Activated CD4-positive, alpha-beta T cell treated with anti-CD3 and anti-CD28 coated beads, Interleukin-2, amount 10 ng/mL, durations not matched to agents 7 days and 5 days (primary cell): Measurements from ENCODE around the gene CELSR2. TPM values are rescaled to one million over a fixed set of nuclear protein-coding genes. Genes with fewer than 3 reads are reported as not detected.

Experiments
- CTCF ChIA-PET: fragments of 350-600 bp; sonication (Branson Sonifier 250); formaldehyde crosslinking; loops from one replicate; lab custom pipeline; 2021; ENCODE audit warnings: antibody characterized with exemption; lab: Charles Lee
- POLR2A ChIA-PET: fragments of 350-600 bp; sonication (Branson Sonifier 250); formaldehyde crosslinking; loops from one replicate; lab custom pipeline; 2021; ENCODE audit warnings: antibody characterized with exemption; lab: Charles Lee
- DNase-seq: peaks from one replicate; pipeline ENCODE4 v3.0.0-alpha.2; 2020
- H3K27ac Mint-ChIP-seq: one replicate; pipeline ENCODE4 v1.8.0; 2021; ENCODE audit warnings: mild to moderate bottlenecking, moderate library complexity, mixed read lengths
- H3K27me3 Mint-ChIP-seq: one replicate; pipeline ENCODE4 v1.8.0; 2021; ENCODE audit warnings: mixed read lengths
- H3K36me3 Mint-ChIP-seq: one replicate; pipeline ENCODE4 v1.8.0; 2021; ENCODE audit warnings: low read depth, mixed read lengths
- H3K4me1 Mint-ChIP-seq: one replicate; pipeline ENCODE4 v1.8.0; 2021; ENCODE audit warnings: mixed read lengths
- H3K4me3 Mint-ChIP-seq: one replicate; pipeline ENCODE4 v1.8.0; 2021; ENCODE audit warnings: mild to moderate bottlenecking, moderate library complexity, mixed read lengths
- H3K9me3 Mint-ChIP-seq: one replicate; pipeline ENCODE4 v1.8.0; 2021; ENCODE audit warnings: mixed read lengths
- total RNA-seq, 2 experiments: library from RNA; stranded (reverse); gene quantifications; one replicate each; pipeline ENCODE4 v1.2.3, GENCODE V29; 2021

Gene CELSR2
- total RNA-seq, 2 experiments from 2014 or later: 5.2 to 5.3 TPM

DNA sequence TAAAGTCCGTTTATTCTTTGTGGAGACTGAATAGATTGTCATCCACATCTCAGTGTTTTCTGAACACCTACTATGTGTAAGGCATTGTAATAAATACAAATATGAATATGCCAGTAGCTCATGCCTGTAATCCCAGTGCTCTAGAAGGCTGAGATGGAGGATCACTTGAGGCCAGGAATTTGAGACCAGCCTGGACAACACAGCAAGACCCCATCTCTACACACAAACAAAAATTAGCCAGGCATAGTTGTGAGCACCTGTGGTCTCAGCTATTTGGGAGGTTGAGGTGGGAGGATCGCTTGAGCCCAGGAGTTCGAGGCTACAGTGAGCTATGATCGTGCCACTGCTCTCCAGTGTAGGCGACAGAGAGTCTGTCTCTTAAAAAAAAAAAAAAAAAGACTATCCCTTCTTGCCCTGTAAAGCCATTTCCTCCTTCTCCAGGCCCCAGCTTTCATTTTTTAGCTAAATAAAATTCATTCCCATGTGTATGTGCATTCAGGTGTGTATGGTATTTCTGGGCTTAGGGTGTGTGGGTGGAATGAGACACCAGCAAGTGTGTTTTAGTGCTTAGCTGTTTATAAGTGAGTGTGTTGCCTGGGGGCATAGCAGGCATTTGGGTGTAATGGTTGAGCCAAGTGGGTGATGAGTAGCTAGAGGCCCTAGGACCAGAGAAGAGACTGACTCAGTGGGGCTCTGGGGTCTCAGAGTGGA is 7.8 kb downstream of the CELSR2 start:
- ChIA-PET CTCF (interaction anchor here (0.6 to 2.9 kb wide), 10 partner anchors 10 to 275 kb away, joined by 3 to 13 read pairs (median 4); partner anchors contain the start of gene SORT1), POLR2A (no interaction called here)
- no peaks in the 10 kb centered on the region for H3K27me3 Mint-ChIP-seq
- H3K27ac Mint-ChIP-seq: no peak overlapping the region
- no peak for DNase-seq
- H3K36me3 Mint-ChIP-seq: no peaks in the 10 kb centered on the region
- H3K4me1 Mint-ChIP-seq: peaks cover 2% of the 10 kb centered on the region
- no peak overlapping the region for H3K4me3 Mint-ChIP-seq
- H3K9me3 Mint-ChIP-seq: no peaks in the 10 kb centered on the region

DNA sequence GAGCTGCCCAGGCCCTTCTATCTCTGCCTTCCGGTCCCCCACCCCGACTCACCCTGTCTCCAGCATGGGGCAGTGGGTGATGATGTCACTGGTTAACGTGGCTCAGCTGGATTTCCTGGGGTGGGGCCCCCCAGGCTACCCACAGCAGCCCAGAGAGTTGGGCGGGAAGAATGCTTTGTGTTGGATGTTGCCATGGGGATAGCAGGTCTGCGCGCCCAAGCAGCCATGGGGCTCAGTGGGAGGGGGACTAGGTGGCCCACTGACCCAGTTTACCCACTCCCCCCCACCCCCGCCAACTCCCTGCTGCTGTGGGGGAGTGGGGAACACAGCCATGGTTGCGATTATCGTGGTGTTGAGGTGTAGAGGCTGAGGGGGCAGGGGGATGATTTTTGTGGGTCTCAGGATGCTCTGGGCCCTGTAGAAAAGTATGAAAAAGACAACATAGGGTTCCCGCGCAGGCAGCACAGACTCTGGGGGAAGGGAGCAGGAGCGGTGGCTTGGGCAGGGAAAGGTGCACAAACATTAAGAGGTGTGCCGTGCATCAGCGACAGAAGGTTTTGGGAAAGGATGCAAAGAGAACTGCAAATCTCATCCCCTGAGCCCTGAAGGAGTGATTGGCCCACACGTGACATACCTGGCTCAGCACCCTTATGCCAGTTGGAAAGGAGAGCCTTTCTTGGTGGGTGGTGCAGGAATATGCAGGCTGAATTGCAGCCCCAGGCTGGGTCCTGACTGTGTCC is 8.5 kb downstream of the CELSR2 start:
- peaks cover 2% of the 10 kb centered on the region for H3K4me1 Mint-ChIP-seq
- no peaks in the 10 kb centered on the region for H3K9me3 Mint-ChIP-seq
- ChIA-PET POLR2A (no interaction called here), CTCF (interaction anchor here (0.6 to 2.3 kb wide), 8 partner anchors 10 to 275 kb away, joined by 3 to 13 read pairs (median 4); partner anchors contain the start of gene SORT1)
- no peak overlapping the region for H3K4me3 Mint-ChIP-seq
- no peak for DNase-seq
- H3K27ac Mint-ChIP-seq: no peak overlapping the region
- no peaks in the 10 kb centered on the region for H3K36me3 Mint-ChIP-seq
- H3K27me3 Mint-ChIP-seq: no peaks in the 10 kb centered on the region

DNA sequence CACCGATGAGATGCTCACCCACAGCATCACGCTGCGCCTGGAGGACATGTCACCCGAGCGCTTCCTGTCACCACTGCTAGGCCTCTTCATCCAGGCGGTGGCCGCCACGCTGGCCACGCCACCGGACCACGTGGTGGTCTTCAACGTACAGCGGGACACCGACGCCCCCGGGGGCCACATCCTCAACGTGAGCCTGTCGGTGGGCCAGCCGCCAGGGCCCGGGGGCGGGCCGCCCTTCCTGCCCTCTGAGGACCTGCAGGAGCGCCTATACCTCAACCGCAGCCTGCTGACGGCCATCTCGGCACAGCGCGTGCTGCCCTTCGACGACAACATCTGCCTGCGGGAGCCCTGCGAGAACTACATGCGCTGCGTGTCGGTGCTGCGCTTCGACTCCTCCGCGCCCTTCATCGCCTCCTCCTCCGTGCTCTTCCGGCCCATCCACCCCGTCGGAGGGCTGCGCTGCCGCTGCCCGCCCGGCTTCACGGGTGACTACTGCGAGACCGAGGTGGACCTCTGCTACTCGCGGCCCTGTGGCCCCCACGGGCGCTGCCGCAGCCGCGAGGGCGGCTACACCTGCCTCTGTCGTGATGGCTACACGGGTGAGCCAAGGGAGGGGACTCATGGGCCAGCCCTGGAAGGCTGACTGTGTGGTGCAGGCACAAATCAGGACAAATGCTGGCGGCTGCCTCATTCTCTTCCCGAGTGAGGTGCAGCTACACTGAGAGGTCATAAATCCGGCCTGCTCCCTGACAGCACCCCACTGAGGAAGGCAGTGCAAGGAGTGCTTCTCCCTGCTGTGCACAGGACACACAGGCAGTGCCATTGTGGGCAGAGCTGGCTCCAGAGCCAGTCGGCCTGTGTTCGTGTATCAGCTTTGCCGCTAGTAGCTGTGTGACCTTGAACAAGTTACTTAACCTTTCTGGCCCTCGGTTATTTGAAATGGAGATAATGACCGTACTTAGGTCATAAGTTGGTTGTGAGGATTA is 9.4 kb downstream of the CELSR2 start:
- ChIA-PET CTCF (interaction anchor here (2.3 kb wide), 1 partner anchor 273 kb away, joined by 7 read pairs; no protein-coding TSS in a partner anchor), POLR2A (no interaction called here)
- Mint-ChIP-seq H3K36me3 (no peaks in the 10 kb centered on the region), H3K4me1 (peaks cover 6% of the 10 kb centered on the region), H3K27me3 (no peaks in the 10 kb centered on the region), H3K27ac (no peak overlapping the region), H3K9me3 (no peaks in the 10 kb centered on the region), H3K4me3 (no peak overlapping the region)
- no peak for DNase-seq

DNA sequence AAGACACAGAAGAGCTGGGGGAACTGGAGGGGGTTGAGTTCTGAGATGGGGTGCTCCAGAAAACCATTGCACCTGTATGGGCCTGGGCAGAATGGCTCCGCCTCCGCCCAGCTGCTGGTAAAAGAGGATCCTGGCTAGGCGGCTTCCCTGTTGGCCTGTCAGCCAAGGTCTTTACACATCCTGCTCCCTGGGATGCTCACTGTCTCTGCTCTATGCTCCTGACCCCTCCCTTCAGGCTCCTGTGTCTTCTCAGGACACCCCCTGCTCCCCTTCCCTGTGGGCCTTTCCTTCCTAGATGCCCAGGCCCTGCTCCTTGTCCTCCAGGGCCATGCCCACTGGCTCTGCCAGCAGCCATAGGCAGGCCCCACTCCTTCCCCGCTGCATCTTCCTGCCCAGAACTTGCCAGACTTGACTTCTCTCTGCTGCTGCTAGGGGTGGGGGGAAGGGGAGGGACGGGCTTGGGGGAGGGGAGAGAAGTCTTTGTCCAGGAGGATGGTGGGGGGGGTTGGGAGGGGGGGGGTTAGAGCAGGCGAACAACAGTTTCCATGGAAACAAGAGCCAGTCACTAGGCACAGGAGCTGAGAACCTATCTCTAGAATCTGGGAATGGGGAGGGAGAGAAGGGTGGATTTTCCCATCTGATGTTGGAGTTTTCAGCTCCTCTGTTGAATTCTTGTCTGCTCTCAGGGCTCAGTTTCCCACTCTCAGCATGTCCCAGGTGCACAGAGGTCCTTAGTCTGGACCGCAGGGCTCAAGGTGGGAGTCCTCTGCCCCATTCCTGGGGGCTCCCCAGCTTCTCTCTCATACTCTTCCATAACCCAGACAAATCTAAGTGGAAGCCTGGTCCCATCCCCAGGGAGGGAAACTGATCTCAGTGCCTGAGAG is 10.6 kb downstream of the CELSR2 start:
- Mint-ChIP-seq H3K27ac (no peak overlapping the region), H3K27me3 (no peaks in the 10 kb centered on the region), H3K36me3 (no peaks in the 10 kb centered on the region), H3K9me3 (no peaks in the 10 kb centered on the region), H3K4me1 (peaks cover 6% of the 10 kb centered on the region), H3K4me3 (no peak overlapping the region)
- DNase-seq: no peak
- CTCF ChIA-PET: interaction anchor here (2.3 kb wide), 1 partner anchor 272 kb away, joined by 7 read pairs; no protein-coding TSS in a partner anchor
- POLR2A ChIA-PET: no interaction called here

DNA sequence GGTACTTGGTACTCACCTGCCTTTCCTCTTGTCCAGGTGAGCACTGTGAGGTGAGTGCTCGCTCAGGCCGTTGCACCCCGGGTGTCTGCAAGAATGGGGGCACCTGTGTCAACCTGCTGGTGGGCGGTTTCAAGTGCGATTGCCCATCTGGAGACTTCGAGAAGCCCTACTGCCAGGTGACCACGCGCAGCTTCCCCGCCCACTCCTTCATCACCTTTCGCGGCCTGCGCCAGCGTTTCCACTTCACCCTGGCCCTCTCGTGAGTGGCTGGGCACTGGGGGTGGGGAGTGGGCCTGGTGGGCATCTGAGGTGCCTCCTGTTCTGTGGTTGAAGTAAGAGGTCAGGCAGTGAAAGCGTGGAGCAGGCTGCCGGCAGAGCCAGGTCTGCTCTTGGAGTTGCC is 11.7 kb downstream of the CELSR2 start:
- CTCF ChIA-PET: interaction anchor here (2.3 kb wide), 1 partner anchor 271 kb away, joined by 7 read pairs; no protein-coding TSS in a partner anchor

DNA sequence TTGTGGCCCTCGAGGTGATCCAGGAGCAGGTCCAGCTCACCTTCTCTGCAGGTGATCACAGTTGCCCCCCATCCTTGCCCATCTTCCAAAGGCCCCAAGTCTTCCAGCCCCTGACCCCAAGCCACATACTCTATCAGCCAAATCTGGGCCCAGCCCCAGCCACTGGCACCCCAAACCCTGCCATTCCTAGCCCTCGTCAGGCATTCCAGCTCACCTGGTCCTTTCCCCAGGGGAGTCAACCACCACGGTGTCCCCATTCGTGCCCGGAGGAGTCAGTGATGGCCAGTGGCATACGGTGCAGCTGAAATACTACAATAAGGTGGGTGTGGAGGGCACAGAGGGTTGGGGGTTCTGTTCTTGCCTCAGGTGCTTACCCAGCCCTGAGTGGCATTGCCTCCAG is 12.2 kb downstream of the CELSR2 start:
- POLR2A ChIA-PET: no interaction called here

More for the DNA sequence above, 11.7 kb downstream of the CELSR2 start:
- Mint-ChIP-seq H3K4me3 (no peak overlapping the region), H3K27ac (no peak overlapping the region), H3K27me3 (no peaks in the 10 kb centered on the region), H3K36me3 (no peaks in the 10 kb centered on the region), H3K4me1 (peaks cover 6% of the 10 kb centered on the region), H3K9me3 (no peaks in the 10 kb centered on the region)
- DNase-seq: no peak
- POLR2A ChIA-PET: no interaction called here

DNA sequence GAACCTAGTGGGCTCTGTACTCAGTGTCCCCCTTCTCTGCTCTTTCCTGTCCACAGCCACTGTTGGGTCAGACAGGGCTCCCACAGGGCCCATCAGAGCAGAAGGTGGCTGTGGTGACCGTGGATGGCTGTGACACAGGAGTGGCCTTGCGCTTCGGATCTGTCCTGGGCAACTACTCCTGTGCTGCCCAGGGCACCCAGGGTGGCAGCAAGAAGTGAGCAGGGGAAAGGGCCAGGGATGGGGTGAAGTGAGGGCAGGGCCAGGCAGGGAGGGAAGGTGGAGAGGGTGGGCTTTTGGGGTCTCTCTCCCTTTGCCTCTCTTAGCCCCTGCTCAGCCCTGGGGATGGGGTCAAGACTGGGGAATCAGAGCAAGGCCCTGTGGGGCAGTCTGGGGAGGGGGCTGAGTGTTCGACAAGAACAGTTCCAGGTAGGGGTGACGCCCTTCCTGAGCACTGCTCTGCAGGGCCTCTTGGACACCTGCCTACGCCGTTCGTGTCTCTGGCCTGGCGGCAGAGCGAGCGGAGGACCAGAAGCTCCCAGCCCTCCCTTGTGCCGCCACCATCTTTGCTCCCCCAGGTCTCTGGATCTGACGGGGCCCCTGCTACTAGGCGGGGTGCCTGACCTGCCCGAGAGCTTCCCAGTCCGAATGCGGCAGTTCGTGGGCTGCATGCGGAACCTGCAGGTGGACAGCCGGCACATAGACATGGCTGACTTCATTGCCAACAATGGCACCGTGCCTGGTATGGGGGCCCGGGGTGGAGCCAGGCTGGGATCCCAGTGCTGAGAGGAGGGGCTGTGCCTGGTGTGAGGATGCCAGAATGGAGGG is 13.1 kb downstream of the CELSR2 start:
- POLR2A ChIA-PET: no interaction called here
- Mint-ChIP-seq H3K36me3 (no peaks in the 10 kb centered on the region), H3K4me3 (no peak overlapping the region), H3K4me1 (peaks cover 4% of the 10 kb centered on the region), H3K27ac (no peak overlapping the region), H3K9me3 (no peaks in the 10 kb centered on the region), H3K27me3 (no peaks in the 10 kb centered on the region)
- CTCF ChIA-PET: interaction anchor here (0.7 to 3.3 kb wide), 5 partner anchors 14 to 270 kb away, joined by 3 to 16 read pairs (median 10); partner anchors contain the start of gene SORT1
- DNase-seq: no peak

More for the DNA sequence above, 12.2 kb downstream of the CELSR2 start:
- no peaks in the 10 kb centered on the region for H3K9me3 Mint-ChIP-seq
- no peak for DNase-seq
- H3K4me3 Mint-ChIP-seq: no peak overlapping the region
- CTCF ChIA-PET: no interaction called here
- peaks cover 6% of the 10 kb centered on the region for H3K4me1 Mint-ChIP-seq
- H3K27ac Mint-ChIP-seq: no peak overlapping the region
- H3K27me3 Mint-ChIP-seq: no peaks in the 10 kb centered on the region
- no peaks in the 10 kb centered on the region for H3K36me3 Mint-ChIP-seq

DNA sequence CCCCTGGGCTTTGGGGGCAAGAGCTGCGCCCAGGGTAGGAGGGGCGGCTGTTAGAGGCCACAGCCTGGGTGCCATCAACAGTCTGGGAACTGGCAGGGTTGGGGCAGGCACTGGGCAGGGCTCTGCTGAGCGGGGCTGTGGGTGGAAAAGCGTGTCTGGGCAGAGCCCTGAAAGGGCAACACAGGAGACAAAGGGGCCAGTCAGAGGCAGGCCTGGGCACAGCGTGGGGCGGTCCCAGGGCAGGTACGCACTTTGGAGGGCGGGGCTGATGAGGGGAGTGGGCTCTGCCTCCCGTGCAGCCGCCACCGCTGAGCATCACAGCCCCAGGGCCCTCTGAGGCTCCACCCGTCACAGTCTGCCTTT is 13.9 kb downstream of the CELSR2 start:
- no peaks in the 10 kb centered on the region for H3K27me3 Mint-ChIP-seq
- ChIA-PET POLR2A (no interaction called here), CTCF (interaction anchor here (0.7 to 3.3 kb wide), 6 partner anchors 14 to 269 kb away, joined by 3 to 16 read pairs (median 7); partner anchors contain the start of gene SORT1)
- DNase-seq: no peak
- H3K36me3 Mint-ChIP-seq: no peaks in the 10 kb centered on the region
- H3K9me3 Mint-ChIP-seq: no peaks in the 10 kb centered on the region
- H3K27ac Mint-ChIP-seq: no peak overlapping the region
- peaks cover 3% of the 10 kb centered on the region for H3K4me1 Mint-ChIP-seq
- no peak overlapping the region for H3K4me3 Mint-ChIP-seq

DNA sequence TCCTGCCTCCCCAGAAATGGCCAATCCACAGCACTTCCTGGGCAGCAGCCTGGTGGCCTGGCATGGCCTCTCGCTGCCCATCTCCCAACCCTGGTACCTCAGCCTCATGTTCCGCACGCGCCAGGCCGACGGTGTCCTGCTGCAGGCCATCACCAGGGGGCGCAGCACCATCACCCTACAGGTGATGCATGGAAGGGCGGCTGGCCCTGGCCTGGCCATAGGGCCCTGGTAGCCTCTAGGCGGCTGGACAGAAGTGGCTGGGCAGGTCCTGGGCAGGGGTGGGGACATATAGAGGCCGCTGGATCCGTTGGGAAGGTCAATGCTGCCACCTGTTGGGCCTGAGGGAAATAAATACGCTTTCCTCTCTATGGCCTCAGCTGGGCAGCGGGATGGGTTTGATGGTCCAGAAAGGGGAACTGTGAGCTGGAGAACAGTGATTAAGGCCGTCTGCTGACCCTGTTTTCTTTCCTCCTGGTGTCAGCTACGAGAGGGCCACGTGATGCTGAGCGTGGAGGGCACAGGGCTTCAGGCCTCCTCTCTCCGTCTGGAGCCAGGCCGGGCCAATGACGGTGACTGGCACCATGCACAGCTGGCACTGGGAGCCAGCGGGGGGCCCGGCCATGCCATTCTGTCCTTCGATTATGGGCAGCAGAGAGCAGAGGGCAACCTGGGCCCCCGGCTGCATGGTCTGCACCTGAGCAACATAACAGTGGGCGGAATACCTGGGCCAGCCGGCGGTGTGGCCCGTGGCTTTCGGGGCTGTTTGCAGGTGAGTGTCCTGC is 14.4 kb downstream of the CELSR2 start:
- Mint-ChIP-seq H3K4me3 (no peak overlapping the region), H3K27ac (no peak overlapping the region), H3K36me3 (no peaks in the 10 kb centered on the region), H3K9me3 (no peaks in the 10 kb centered on the region), H3K27me3 (no peaks in the 10 kb centered on the region), H3K4me1 (peaks cover 3% of the 10 kb centered on the region)
- peak; percentile 82 for DNase-seq
- POLR2A ChIA-PET: no interaction called here
- CTCF ChIA-PET: interaction anchor here (0.6 to 3.3 kb wide), 16 partner anchors 9 to 277 kb away, joined by 3 to 16 read pairs (median 3); partner anchors contain the start of genes PSRC1, SARS1 and SORT1

DNA sequence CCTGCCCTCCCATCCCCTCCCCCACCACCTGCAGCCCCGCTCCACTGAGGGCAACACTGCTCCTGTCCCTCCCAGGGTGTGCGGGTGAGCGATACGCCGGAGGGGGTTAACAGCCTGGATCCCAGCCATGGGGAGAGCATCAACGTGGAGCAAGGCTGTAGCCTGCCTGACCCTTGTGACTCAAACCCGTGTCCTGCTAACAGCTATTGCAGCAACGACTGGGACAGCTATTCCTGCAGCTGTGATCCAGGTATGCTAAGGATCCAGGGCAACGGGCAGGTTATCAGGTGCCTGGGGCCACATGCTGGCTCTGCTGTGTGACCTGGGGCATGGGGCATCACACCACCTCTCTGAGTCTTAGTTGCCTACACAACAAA is 15.0 kb downstream of the CELSR2 start:
- Mint-ChIP-seq H3K9me3 (no peaks in the 10 kb centered on the region), H3K4me3 (no peak overlapping the region), H3K27ac (no peak overlapping the region), H3K4me1 (peaks cover 3% of the 10 kb centered on the region), H3K27me3 (no peaks in the 10 kb centered on the region), H3K36me3 (no peaks in the 10 kb centered on the region)
- CTCF ChIA-PET: interaction anchor here (0.6 to 3.3 kb wide), 15 partner anchors 9 to 277 kb away, joined by 3 to 16 read pairs (median 3); partner anchors contain the start of genes PSRC1, SARS1 and SORT1
- no peak for DNase-seq
- POLR2A ChIA-PET: no interaction called here
